ENCODE results near the gene LRRC46. TPM values are rescaled to one million over a fixed set of nuclear protein-coding genes. Genes with fewer than 3 reads are reported as not detected.
A peak's percentile ranks its signal among the peaks of the same experiment; 100 is the strongest.

Gene LRRC46
- total RNA-seq, 4 donors from 2014 or later = 0.44 to 3.2 (median 2.0) TPM; not detected in 1

- Histone ChIP-seq H3K4me1 (peaks cover 7 to 20% of the 10 kb centered on the region in 2 donors), H3K4me3 (replicated peaks in 1 of 3) (no peak overlapping the region), H3K36me3 (peaks cover 39 to 41% of the 10 kb centered on the region in 2 donors), H3K27me3 (no peaks in the 10 kb centered on the region), H3K27ac (no peak overlapping the region), H3K9me3 (no peaks in the 10 kb centered on the region)
- TF ChIP-seq CTCF (IDR thresholded peaks at IDR 0.05) (no peak), POLR2A (IDR thresholded peaks at IDR 0.05) (no peak)
- WGBS, 2 donors = 87 to 98% methylated on average over 3 to 4 of the region's 4 CpGs
- DNase-seq = no peak
- intact Hi-C loops (cut with DNase I) = no loop called here
Measured at GRCh38 chr17:47823519-47823918, 8.0 kb upstream of the LRRC46 start.

DNA sequence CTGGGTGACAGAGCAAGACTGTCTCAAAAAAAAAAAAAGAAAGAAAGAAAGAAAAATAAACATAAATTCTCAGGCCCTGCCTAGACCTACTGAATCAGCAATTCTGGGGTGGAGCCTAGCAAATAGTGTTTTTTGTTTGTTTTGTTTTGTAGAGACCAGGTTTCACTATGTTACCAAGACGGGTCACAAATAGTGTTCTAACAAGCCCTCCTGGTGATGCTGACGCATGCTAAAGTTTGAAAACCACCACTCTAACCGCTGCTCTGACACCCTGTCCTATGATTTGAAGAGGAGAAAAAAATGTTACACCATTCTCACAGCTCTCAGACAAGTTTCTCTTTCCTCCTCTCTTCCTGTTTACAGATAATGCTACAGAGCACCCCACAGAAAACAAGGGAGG is 1.6 kb upstream of the LRRC46 start:
- TF ChIP-seq CTCF (IDR thresholded peaks at IDR 0.05) = no peak
- no peak for TF ChIP-seq POLR2A (IDR thresholded peaks at IDR 0.05)
- DNase-seq = no peak
- H3K27me3 ChIP-seq = no peaks in the 10 kb centered on the region
- intact Hi-C loops (cut with DNase I) = no loop called here
- H3K9me3 ChIP-seq = no peaks in the 10 kb centered on the region
- peaks cover 11 to 16% of the 10 kb centered on the region in 2 donors for H3K4me1 ChIP-seq
- 87 to 89% methylated on average over 3 of the region's 3 CpGs for WGBS, 2 donors
- no peak overlapping the region for H3K27ac ChIP-seq
- no peak overlapping the region for H3K4me3 ChIP-seq (replicated peaks in 1 of 3)
- peaks cover 24 to 25% of the 10 kb centered on the region in 2 donors for H3K36me3 ChIP-seq

- peaks cover 20% of the 10 kb centered on the region in 2 donors for H3K36me3 ChIP-seq
- no peaks in the 10 kb centered on the region for H3K9me3 ChIP-seq
- WGBS, 2 donors = 77 to 78% methylated on average over 18 of the region's 18 CpGs
- intact Hi-C loops (cut with DNase I) = no loop called here
- no peak for DNase-seq
- TF ChIP-seq POLR2A (IDR thresholded peaks at IDR 0.05) (no peak), CTCF (IDR thresholded peaks at IDR 0.05) (no peak)
- peaks cover 11 to 16% of the 10 kb centered on the region in 2 donors for H3K4me1 ChIP-seq
- H3K4me3 ChIP-seq (replicated peaks in 1 of 3) = peak overlapping the region; percentile 36 to 83 (median 77)
- H3K27ac ChIP-seq = no peak overlapping the region
- H3K27me3 ChIP-seq = no peaks in the 10 kb centered on the region
Measured at GRCh38 chr17:47830396-47831002, 971 bp upstream of the LRRC46 start.

DNA sequence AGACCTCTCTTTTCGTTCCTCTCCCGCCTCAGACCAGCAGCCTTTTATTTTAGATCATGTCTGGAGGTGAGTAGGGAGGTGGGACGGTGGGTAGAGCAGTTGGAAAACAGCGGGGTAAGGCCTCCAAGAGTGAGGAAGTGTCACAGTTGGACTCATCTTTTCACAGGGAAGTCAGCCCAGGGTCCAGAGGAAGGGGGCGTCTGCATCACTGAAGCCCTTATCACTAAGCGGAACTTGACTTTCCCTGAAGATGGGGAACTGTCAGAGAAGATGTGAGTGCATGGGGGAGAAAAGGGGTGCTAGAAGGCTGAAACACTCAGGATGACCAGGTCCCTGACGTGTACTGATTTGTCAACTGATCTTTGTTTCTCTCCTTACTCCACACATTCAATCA is 461 bp downstream of the LRRC46 start:
- peaks cover 7 to 14% of the 10 kb centered on the region in 2 donors for H3K36me3 ChIP-seq
- H3K27ac ChIP-seq = no peak overlapping the region
- H3K4me3 ChIP-seq (replicated peaks in 1 of 3) = peak overlapping the region in 2 of 3 donors; percentile 77 to 83
- no peak for TF ChIP-seq CTCF (IDR thresholded peaks at IDR 0.05)
- H3K4me1 ChIP-seq = peaks cover 11 to 16% of the 10 kb centered on the region in 2 donors
- no peak for DNase-seq
- intact Hi-C loops (cut with DNase I) = no loop called here
- no peaks in the 10 kb centered on the region for H3K27me3 ChIP-seq
- 7 to 18% methylated on average over 7 of the region's 7 CpGs for WGBS, 2 donors
- H3K9me3 ChIP-seq = no peaks in the 10 kb centered on the region

- H3K27ac ChIP-seq = peak overlapping the region in 1 of 3 donors; percentile 24
- WGBS, 2 donors = 67 to 69% methylated on average over 5 of the region's 5 CpGs
- intact Hi-C loops (cut with DNase I) = no loop called here
Measured at GRCh38 chr17:47834756-47835155, 3.3 kb downstream of the LRRC46 start.

More at GRCh38 chr17:47834756-47835155, 3.3 kb downstream of the LRRC46 start:
- DNase-seq = no peak
- Histone ChIP-seq H3K4me3 (replicated peaks in 1 of 3) (no peak overlapping the region), H3K9me3 (no peaks in the 10 kb centered on the region), H3K27me3 (no peaks in the 10 kb centered on the region), H3K4me1 (peaks cover 15 to 20% of the 10 kb centered on the region in 2 donors), H3K36me3 (peaks cover 6 to 11% of the 10 kb centered on the region in 2 donors)
- TF ChIP-seq CTCF (IDR thresholded peaks at IDR 0.05) = no peak
- no peak for TF ChIP-seq POLR2A (IDR thresholded peaks at IDR 0.05)

Data from thyroid gland (tissue), 4 donors.